CD4-positive, alpha-beta T cell treated with Interleukin-4 for 1 hour (primary cell): Measurements from ENCODE around the gene APBA3.

Experiments used
- DNase-seq, 2 donors: peaks; one replicate each; pipeline ENCODE4 v3.0.0-alpha.2; 2020 to 2022

The APBA3 gene

DNA sequence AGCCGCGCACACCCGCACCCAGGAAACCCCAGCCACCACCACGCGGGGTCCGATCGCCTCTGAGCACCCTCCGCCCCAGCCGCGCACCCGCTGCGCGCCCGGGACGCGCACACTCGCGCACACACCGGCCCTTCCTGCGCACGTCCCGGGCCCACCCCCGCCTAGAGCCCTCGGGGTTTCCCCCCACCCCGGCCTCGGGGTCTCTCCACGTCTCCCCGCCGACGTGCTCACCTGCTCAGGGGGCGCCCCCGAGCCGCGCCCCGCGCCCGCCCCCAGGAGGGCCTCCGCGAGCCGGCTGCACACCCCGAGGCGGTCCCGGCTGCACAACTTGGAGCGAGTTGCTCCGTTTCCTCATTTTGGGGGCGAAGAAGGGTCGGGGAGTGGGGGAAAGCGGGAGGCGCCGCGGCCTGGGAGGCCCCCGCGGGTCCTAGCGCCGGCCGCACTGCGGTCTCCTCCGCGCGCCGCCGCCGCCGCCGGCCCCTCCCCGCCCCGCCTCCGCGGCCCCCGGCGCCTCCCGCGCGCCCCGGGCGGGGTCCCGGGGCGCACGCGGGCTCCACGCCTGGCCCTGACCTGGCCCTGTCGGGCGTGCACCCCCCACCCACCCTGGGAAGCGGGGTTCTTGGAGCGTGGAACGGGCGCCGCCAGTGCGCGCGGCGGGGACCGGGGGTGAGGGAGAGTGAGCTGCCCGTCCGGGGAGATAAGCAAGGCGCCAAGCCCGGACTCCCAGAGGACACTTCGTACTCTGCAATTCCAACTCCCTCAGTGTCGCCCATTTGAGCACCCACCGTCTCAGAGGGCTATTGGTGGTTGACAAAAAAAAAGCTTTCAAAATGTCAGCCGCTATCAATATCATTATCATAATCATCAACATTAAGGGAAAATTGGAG lies 24.7 kb upstream of the APBA3 start, which contains the start of gene MATK:
TSS of gene MATK (minus strand) at position 444 of the 887 bp plus-strand sequence. CDS start 1,246 bp downstream, outside the sequence.
- peak in 1 of 2 donors; percentile 30 for DNase-seq

DNA sequence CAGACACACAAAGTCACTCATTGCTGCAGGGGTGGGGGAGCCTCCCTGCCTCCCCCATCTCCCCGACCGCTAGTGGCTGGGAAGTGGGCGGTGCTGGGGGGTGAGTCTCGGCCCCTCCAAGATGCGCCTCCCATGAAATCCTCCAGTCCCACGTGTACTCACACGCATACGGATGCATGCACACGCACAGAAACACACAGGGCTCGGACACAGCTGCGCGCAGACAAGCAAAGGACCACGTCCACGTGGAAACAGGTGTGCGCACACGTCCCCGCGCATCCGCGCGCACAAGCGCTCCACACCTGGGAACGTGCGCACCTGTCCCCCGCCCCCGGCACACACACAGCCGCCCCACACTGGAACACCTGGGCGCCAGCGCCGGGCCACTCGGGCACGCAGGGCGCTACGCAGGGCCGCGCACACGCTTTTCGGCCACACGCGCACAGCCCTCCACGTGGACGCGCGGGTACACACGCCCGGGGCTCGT lies 24.0 kb upstream of the APBA3 start:
- no peak for DNase-seq

DNA sequence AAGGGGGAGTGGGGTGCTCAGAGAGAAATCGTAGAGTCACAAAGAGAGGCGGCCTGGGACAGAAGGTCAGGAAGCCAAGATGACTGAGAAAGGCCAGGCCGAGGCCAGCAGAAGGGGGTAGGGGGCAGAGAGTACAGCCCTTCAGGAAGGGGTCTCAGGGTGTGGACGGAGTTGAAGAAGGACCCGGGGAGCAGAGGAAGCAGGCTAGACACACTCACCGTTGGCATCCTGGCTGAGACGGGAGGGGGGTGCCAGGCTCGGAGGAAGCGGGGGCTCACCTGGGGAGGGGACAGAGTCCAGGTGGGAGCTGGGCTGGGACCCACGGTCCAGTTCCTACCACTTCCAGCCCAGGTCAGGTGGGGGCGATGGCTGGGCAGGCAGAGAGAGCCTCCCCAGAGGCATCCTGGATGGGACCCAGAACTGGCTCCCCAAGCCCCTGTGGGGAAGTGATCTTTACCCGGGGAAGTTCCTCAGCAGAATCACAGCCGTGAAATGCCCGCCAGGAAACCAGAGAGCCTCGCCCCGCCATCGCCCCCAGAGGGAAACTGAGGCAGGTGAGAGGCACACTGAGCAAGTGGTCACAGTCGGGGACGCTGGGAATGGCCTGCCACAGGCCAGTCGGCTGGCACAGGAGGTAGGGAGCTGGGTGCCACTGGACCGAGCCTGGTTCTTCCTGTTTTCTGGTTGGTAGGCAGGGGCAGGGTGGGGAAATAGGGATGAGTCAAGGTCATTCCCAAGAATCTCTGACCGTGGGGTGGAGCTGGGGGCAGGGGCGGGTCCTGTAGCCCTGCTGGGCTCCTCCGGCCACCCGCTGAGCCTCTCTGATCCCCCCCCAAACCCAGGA lies 23.3 kb upstream of the APBA3 start:
- DNase-seq, result no peak

DNA sequence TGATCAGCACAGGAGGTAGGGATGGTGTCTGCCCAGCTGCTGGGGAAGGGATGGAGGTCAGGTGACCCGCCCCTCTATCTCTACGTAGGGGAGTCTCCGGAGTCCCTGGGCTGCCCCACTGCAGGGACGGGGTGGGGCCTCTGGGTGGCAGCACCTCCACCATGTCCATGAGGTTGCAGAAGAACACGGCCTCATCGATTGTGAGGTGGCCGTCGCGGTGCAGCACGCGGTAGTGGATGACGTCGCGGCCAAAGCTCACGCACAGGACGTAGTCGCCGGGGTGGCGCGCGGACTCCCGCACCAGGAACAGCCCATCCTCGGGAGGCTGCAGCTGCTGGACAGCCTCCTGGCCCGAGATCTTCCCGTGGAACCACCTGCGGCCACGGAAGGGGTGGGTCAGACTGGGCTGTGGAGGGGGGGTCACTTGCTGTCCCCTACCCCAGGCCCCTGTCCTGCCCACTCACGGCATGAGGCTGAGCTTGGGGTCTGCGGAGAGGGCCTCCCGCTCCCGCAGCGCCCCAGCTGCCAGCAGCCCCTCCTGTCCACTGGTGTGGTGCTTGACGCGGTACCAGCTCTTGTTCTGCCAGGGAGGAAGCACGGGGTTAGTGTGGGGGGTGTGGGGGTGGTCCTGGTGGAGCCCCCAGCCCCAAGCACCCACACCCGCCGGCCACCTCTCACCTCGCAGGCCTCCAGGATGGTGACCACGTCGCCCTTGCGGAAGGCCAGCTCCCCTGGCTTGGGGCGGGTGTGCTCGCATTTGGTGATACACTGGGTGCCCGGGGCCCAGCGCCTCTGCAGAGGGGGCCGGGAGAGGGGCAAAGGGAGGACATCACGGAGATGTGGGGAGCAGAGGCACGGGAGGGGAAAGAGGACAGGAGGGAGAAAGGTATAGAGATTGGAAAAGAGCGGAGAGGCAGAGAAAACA lies 22.4 kb upstream of the APBA3 start:
- peak; percentile 52 to 56 for DNase-seq

DNA sequence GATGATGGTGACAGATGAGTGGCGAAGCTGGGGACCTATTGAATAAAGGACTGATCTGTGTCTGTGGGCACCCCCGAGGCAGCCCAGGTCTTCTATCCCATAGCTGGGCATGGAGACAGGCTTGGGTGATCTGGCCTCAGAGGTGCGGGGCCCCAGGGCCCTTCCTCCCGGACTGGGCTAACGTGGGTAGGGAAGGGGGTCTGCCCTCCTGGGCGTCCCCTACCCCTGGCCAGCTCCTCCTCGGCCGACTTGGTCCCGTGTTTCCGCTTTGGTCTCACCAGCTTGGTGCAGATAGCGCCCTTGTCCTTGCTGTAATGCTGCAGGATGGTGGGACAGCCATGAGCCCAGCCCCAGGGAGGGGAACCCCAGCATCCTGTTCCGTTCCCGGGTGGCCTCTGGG lies 21.4 kb upstream of the APBA3 start:
- DNase-seq, result no peak

DNA sequence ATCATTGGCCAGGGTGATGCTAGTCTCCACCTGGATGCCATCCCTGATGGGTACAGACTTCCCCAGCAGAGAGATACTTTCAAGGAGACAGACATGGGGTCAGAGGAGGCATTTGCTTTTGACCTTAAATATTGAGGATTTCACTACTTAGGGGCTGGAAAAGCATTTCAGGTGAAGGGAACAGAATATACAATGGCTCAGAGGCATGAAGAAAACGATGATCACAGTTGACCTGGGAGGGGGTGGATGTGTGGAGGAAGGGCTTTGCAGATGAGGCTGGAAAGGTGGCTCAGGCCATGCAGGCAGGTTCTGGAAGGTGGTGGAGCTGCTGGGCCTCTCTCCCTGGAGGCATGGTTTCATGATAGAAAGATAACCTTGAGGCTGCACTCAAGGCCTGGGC lies 20.8 kb upstream of the APBA3 start:
- no peak for DNase-seq

DNA sequence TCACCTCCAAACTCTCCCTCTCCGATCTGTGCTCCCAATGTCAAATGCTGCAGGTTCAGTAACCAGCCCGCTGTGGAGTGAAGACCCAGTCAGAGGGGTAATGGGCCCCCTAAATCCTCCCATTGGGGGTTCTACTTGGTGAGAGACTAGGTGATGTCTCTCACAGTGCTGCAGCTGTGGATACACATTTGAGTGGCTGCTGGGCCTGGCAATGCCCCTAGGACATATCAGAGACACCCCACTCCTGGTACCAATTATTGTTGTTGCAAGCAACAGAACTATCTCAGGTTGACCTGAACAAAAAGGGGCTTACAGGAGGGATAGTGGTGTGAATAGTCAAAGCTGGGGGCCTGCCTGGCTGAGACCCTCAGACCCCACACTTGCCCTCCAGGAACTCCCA lies 20.1 kb upstream of the APBA3 start:
- no peak for DNase-seq

DNA sequence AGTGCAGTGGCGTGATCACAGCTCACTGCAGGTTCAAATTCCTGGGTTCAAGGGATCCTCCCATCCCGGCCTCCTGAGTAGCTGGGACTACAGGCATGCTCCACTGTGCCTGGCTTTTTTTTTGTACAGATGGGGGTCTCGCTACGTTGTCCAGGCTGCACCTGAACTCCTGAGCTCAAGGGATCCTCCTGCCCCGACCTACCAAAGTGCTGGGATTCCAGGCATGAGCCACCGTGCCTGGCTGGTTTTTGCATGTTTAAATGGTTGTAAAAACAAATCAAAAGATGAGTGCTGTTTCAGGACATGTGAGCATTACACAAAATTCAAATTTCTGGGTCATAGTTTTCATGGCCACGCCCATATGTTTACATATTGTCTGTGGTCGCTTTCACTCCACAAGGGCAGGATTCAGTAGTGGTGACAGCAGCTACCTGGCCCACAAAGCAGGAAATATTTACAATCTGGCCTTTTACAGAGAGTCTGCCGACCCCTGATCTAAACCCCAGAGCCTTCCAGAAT lies 19.4 kb upstream of the APBA3 start:
- no peak for DNase-seq

DNA sequence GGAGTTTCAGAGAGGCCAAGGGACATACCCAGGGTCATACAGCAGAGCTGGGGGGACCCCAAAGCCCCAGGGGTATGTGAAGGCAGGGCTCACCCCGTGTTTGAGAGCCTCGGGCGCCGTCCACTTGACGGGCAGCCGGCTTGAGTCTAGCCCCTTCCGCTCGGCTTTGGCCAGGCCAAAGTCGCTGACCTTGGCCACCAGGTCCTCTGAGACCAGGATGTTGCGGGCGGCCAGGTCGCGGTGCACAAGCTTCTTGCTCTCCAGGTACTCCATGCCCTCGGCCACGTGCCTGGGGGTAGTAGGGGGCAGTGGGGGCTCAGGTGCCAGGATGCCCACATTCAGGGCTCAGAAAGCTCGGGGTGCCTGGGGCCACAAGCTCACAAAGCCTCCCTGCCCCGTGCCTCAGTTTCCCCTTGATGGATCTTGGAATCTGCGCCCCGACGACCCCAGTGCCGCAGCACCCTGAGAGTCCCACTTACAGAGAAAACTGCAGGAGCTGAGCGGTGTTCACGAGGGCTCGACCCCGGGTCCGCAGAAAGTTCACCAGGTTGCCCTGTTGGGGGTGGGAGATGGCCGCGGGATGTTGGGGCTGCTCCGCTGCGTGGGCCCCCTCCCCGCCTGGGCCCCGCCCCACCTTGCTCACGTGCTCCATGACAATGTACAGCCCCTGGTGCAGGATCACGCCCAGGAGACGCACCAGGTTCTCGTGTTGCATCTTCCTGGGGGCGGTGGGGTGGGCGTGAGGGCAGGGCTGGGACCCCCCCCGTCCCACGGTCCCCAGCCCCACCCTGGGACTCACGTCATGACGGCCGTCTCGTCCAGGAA lies 17.6 kb upstream of the APBA3 start:
- no peak for DNase-seq

DNA sequence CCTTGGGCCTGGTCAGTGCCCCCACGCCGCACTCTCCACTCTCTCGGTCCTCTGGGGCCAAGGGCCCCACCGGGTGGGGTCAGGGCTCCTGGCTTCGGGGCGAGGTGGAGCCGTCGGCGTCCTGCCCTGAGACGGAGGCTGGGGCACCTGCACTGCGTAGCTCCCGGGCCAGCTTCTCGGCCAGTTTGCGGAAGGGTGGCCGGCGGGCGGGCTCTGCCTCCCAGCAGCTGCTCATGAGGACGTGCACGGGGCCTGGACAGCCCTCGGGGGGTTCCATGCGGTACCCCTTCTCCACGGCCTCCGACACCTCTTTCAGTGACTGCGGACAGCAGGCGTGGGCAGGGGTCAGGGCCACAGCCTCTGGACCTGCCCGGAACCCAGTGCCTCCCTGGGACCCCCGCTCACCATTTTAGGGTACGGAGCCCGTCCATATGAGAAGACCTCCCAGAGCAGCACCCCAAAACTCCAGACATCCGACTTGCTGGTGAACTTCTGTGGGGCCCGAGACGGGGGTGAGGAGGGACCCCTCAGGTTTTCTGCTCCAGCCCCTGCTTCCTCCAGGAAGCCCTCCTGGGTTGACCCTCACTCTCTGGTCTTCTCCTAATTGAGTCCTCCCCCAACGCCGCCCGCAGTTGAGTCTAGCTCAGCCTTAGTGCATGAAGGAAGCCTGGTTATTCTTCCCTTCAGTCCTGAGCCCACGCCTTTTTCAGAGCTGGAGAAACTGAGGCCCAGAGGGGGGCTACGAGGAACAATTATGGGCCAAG lies 16.8 kb upstream of the APBA3 start:
- no peak for DNase-seq

DNA sequence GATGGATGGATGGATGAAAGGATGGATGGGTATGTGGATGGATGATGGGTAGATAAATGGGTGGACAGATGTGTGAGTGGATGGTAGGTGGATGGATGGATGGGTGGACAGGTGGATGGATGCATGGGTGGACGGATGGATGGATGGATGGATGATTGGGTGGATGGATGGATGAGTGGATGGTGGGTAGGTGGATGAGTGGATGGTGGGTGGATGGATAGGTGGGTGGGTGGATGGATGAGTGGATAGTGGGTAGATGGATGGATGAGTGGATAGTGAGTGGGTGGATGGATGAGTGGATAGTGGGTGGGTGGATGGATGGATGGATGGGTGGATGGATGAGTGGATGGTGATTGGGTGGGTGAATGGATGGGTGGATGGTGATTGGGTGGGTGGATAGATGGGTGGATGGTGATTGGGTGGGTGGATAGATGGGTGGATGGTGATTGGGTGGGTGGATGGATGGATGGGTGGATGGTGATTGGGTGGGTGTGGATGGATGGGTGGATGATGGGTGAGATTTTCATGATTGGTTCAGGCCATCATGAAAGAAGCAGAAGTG lies 15.1 kb upstream of the APBA3 start:
- DNase-seq, result no peak

DNA sequence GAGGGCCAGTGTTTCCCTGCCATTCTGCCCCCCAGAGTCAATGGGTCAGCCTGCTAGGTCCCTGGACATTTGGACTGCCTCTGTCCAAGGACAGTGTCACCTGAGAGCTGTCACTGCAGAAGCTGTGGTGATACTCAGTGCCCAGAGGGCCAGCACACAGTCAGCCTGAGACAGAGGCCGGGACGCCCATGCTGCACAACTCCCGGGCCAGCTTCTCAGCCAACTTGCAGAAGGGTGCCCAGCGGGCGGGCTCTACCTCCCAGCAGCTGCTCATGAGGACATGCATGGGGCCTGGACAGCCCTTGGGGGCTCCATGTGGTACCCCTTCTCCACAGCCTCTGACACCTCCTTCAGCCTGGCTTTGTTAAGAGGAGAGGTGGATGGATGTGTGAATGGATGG lies 14.3 kb upstream of the APBA3 start:
- DNase-seq, result no peak

DNA sequence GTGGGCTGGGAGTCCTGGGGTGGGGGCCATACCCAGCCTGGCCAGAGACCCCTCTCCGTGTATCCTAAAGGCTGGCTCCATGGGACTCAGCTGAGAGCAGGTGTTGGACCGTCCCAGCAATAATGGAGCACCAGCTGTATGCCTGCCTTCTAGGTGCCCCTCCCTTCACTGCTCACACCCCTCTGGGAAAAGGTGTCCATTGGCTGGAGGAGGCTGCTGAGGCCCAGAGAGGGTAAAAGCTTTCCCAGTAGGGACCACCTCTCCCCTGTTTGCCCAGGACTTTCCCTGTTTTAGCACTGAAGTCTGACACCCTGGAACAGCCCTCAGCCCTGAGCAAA lies 13.9 kb upstream of the APBA3 start:
- DNase-seq, result no peak

DNA sequence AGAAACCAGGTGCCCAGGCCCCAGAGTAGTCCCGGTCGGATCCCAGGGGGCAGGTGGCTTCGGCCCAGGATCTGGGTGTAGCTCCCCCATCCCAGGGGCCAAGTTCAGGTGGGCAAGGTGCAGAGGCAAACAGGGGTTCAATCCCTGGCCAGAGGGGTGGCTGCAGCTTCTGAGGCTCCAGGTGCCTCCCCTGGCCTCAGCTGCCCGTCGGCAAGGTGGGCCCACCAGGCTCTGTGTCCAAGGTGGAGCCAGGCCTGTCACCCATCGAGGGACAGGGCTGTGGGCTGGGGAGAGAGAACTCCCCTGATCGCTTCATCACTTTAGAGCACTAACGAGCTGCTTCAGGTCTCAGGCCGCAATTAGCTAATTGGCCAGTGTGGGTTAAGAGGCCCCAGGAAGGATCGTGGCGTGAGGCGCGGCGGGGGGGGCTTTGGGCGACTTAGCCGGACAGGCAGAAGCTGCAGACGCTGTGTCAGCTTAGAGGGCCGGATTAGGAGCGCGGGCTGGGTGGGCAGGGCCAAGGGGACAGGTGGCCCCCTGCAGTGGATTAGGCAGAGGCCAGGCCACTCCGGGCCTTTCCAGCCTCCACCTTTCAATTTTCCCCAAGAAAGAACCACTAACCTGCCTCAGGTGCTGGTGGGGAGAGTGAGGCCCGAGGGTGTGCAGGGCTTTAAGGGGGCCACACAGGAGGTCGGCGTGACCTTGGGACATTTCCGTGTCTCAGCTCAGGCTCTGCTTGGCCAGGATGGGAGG lies 13.3 kb upstream of the APBA3 start:
- DNase-seq, result no peak

DNA sequence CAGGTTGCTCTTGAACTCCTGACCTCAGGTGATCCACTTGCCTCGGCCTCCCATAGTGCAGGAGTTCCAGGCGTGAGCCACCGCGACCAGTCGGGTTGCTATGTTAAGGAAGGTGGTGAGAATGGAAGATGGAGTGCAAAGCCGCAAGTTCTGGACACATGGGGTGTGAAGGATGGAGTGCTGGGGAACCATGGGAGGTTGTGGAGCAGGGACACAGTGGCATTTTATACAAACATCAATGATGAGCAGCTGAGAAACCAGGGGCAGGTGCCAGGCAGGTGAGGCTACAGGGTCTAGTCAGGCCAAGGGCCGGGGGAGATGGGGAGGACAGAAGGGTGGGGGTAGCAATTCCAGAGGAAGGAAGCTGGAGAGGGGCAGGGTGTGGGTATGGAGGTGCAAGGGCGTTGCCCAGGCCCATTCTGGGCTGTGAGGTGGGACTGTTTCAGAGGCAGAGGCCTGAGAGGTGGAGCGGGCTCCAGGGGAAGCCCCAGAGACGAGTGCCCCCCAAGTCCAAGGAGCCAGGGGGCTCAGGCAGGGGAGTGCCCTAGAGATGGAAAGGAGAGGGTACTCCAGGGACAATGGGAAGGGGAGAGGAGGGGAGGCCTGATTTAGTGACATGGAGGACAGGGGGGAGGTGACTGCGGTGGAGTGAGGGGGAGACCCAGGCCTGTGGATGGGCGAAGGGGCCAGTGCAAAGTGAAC lies 12.5 kb upstream of the APBA3 start:
- DNase-seq, result no peak

DNA sequence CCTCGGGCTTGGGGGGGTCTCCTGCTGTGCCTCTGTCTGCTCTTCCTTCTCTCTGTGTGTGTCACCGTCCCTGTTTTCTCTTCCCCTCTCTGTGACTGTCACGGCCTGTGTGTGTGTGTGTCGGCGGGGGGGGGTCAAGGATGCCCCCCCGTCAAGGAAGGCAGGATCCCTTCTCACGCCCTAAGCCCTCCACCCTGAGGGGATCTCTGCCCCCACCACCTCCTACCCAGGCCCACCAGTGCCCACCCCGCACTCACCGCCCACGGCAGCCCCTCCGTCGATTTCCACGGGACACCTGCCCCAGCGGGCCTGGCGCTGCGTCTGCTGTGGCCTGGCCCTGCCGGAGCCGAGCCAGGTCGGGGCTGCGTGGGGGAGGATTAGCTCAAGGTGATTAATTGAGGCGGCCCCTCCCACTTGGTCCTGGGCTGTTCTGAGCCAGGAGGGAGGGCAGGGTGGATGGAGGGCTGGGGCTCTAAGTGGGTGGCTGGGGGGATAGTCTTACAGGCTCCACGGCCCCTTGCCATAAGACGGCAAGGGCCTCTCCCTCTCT lies 10.5 kb upstream of the APBA3 start, which contains the start of gene RAX2:
TSS of gene RAX2 (minus strand) at position 323 of the 550 bp plus-strand sequence. CDS start 486 bp downstream, outside the sequence.
- DNase-seq, result no peak

DNA sequence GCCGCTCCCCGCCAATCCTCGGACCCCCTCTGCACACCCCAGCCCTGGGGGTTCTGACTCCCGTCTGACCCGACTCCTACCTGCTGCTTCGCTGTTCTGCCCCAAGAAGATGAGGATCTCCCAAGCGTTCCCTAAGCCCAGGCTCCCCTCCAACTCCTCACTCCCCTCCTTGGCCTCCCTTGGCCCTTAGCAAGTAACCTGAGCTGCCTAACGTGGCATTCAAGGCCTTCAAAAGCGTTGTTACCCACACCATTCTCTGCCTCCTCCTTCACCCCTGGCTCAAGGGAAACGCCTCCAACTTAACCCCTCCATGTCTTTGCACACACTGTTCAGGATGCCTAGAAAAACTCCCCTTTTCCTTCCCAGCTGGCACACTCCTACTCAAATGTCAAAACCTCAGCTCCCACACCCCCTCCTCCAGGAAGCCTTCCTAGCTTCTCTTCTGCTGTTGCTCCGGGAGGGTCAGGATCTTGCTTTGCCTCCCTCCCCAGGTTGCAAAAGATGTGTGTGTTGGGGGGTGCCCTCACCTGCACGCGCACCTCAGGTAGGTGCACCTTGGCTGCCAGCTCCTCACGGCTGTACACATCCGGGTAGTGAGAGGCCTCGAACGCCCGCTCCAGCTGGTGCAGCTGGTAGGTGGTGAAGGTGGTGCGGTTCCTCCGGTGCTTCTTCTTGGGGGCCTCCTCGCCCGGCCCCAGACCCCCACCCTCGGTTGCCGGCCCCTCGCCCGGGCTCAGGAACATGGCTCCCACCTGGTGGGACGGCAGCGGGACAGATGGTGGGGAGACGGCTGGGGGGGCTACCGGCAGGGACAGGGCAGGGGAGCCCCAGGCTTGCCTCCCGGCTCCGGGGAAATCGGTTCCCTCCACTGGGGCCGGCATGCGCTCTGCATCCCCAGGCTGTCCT lies 9.8 kb upstream of the APBA3 start:
- no peak for DNase-seq
